ENCODE measurements around the gene THUMPD2.

Gene THUMPD2, protein sequence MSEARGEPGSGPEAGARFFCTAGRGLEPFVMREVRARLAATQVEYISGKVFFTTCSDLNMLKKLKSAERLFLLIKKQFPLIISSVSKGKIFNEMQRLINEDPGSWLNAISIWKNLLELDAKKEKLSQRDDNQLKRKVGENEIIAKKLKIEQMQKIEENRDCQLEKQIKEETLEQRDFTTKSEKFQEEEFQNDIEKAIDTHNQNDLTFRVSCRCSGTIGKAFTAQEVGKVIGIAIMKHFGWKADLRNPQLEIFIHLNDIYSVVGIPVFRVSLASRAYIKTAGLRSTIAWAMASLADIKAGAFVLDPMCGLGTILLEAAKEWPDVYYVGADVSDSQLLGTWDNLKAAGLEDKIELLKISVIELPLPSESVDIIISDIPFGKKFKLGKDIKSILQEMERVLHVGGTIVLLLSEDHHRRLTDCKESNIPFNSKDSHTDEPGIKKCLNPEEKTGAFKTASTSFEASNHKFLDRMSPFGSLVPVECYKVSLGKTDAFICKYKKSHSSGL

DNA sequence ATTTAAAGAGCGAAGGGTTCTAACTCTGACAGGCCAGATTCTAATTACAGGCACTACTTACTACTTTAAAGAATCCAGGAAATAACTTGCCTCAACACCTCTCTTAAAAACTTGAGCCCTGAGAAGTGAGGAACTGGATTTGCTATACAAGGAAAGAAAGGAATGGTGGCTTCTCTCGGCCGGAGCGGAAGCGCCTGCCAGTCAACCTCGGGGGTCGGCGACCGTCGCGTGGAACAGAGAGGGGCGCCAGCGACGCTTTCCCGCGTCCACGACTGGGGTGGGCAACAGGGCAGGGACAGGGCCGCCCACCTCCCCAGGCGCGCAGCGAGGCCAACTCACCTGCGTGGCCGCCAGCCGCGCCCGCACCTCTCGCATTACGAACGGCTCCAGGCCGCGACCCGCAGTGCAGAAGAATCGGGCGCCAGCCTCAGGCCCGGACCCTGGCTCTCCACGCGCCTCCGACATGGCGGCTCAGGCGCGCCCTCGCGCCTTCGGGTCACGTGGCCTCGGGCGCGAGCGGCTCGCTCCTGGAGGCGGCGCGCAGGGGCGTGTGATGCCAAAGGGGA, at the start of gene THUMPD2:
THUMPD2 (minus strand) TSS at position 484 of the 566 bp plus-strand sequence; CDS start at position 465, 19 bp downstream.
- peak; percentile 35 for DNase-seq (ENCODE audit: low read depth)
- peak within 1 kb of the TSS; percentile 87 for H3K4me3 ChIP-seq (ENCODE audit: low read depth, low read length)
- TF ChIP-seq, protein P1, sequence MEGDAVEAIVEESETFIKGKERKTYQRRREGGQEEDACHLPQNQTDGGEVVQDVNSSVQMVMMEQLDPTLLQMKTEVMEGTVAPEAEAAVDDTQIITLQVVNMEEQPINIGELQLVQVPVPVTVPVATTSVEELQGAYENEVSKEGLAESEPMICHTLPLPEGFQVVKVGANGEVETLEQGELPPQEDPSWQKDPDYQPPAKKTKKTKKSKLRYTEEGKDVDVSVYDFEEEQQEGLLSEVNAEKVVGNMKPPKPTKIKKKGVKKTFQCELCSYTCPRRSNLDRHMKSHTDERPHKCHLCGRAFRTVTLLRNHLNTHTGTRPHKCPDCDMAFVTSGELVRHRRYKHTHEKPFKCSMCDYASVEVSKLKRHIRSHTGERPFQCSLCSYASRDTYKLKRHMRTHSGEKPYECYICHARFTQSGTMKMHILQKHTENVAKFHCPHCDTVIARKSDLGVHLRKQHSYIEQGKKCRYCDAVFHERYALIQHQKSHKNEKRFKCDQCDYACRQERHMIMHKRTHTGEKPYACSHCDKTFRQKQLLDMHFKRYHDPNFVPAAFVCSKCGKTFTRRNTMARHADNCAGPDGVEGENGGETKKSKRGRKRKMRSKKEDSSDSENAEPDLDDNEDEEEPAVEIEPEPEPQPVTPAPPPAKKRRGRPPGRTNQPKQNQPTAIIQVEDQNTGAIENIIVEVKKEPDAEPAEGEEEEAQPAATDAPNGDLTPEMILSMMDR (IDR thresholded peaks at IDR 0.05; ENCODE audit: low read depth, low read length, missing control alignments) = no peak

DNA sequence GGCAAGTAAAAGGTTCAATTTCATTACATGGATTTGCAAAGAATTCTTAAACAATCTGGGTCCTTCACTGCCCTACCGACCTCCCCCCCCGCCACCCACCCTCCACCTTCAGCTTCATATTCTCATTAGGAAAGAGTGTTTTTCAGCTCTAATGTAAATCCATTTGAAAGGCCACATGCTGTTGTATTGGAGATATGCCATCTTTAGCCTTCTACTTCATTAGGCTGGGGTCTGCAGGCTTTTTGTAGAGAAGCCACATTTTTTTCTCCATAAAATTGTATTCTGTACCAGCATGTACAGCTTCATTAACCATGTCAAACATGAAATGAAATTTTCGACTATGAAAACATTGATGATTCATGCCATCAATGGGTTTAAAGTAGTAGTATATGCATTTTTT, 42.8 kb upstream of the THUMPD2 start:
- TF ChIP-seq, protein P1 (IDR thresholded peaks at IDR 0.05; ENCODE audit: low read depth, low read length, missing control alignments) = no peak
- no peak overlapping the region for H3K4me3 ChIP-seq (ENCODE audit: low read depth, low read length)
- no peak for DNase-seq (ENCODE audit: low read depth)

DNA sequence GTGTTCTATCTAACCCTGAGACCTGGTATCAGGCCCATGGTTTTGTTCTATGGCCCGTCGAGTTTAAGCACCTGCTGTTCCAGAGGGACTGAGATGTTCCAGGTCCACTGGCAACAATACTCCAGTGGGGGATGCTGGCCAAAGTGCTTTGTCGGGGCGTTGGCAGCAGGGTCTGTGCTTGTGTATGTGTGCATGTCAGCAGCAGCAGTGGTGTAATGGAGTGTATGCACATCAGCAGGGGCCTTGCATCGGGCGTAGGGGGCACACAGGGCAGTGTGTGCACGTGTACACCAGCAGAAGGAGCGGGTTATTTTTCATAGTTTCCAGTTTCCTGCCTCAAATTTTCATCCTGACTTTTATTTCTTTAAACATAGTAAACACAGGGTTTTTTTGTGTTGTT, 37.8 kb upstream of the THUMPD2 start:
- no peak overlapping the region for H3K4me3 ChIP-seq (ENCODE audit: low read depth, low read length)
- TF ChIP-seq, protein P1 (IDR thresholded peaks at IDR 0.05; ENCODE audit: low read depth, low read length, missing control alignments) = no peak

DNA sequence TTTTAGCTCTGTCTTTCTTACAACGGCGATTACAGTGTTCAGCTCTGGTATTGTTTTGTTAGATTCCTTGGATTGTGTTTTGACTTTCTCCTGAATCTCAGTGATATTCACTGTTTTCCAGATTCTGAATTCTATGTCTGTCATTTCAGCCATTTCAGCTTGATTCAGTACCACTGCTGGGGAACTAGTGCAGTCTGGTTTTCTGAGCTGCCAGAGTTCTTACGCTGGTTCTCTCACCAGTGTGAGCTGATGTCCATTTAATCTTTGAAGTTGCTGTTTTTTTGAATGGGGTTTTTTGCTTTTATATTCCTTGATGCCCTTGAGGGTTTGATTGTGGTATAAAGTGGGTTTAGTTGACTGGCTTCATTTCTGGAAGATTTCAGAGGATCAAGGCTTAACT, 37.4 kb upstream of the THUMPD2 start:
- TF ChIP-seq, protein P1 (IDR thresholded peaks at IDR 0.05; ENCODE audit: low read depth, low read length, missing control alignments) = no peak
- H3K4me3 ChIP-seq (ENCODE audit: low read depth, low read length) = no peak overlapping the region
- no peak for DNase-seq (ENCODE audit: low read depth)

More for the DNA sequence above, 37.8 kb upstream of the THUMPD2 start:
- no peak for DNase-seq (ENCODE audit: low read depth)

DNA sequence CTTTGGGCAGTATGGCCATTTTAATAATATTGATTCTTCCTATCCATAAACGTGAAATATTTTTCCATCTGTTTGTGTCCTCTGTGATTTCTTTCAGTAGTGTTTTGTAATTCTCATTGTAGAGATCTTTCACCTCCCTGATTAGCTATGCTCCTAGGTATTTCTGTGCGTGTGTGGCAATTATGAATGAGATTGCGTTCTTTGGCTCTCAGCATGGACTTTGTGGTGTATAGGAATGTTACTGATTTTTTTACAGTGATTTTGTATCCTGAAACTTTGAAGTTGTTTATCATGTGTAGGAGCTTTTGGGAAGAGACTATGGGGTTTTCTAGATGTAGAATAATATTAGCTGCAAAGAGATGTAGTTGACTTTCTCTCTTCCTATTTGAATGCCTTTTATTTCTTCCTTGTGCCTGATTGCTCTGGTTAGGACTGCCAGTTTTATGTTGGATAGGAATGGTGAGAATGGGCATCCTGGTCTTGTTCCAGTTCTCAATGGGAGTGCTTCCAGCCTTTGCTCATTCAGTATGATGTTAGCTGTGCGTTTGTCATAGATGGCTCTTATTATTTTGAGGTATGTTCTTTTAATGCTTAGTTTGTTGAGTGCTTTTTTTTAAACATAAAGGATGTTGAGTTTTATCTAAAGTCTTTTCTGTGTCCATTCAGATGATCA, 27.0 kb upstream of the THUMPD2 start:
- TF ChIP-seq, protein P1 (IDR thresholded peaks at IDR 0.05; ENCODE audit: low read depth, low read length, missing control alignments) = no peak
- no peak for DNase-seq (ENCODE audit: low read depth)
- H3K4me3 ChIP-seq (ENCODE audit: low read depth, low read length) = no peak overlapping the region

DNA sequence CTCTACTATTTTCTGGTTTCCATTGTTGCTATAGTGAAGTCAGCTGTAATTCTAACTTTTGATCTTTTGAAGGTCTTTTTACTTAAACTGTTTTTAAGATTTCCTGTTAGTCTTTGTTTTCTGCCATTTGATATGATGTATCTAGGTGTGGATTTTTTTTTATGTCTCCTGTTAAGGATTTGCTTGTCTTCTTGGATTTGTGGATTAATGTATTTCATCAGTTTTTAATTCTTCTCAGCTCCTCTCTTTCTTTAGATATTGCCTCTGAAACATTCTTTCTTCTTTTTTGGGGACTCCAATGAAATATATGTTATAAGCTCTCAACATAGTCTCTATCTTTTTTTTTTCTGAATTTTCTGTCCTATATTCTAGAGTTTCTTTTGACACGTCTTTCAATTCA, 24.8 kb upstream of the THUMPD2 start:
- TF ChIP-seq, protein P1 (IDR thresholded peaks at IDR 0.05; ENCODE audit: low read depth, low read length, missing control alignments) = no peak
- no peak overlapping the region for H3K4me3 ChIP-seq (ENCODE audit: low read depth, low read length)
- no peak for DNase-seq (ENCODE audit: low read depth)

All from GM12864 (cell line).